GM10266 (cell line): ENCODE data around the gene APOBEC3G.

Experiments
- DNase-seq: peaks from one replicate; pipeline ENCODE4 v3.0.0; 2012; ENCODE audit errors: extremely low spot score
- CTCF ChIP-seq: IDR thresholded peaks from 2 replicates; pipeline ENCODE4 v1.5.1; 2012; ENCODE audit warnings: mild to moderate bottlenecking, low read depth; ENCODE audit not compliant: control insufficient read depth, insufficient read depth; ENCODE audit errors: missing control alignments

The APOBEC3G gene

GRCh38 chr22:39129746-39130145, 52.7 kb downstream of the APOBEC3G start:
- peak; percentile 7 for DNase-seq
- no peak for TF ChIP-seq CTCF

GRCh38 chr22:39130152-39130704, 53.2 kb downstream of the APOBEC3G start:
- peak; percentile 9 for DNase-seq
- no peak for TF ChIP-seq CTCF

- DNase-seq, result no peak
- TF ChIP-seq CTCF, result no peak
Measured at GRCh38 chr22:39130892-39131855, 54.1 kb downstream of the APOBEC3G start.

GRCh38 chr22:39132281-39132680, 55.2 kb downstream of the APOBEC3G start:
- DNase-seq, result no peak
- TF ChIP-seq CTCF, result no peak

- DNase-seq, result no peak
- TF ChIP-seq CTCF, result no peak
Measured at GRCh38 chr22:39132871-39133524, 55.9 kb downstream of the APOBEC3G start.

GRCh38 chr22:39133871-39134270, 56.8 kb downstream of the APOBEC3G start:
- TF ChIP-seq CTCF, result no peak
- DNase-seq, result no peak

GRCh38 chr22:39134366-39135091, 57.5 kb downstream of the APOBEC3G start:
- TF ChIP-seq CTCF, result no peak
- no peak for DNase-seq
